Measurements from ENCODE around the gene PHIP.

PHIP gene

DNA sequence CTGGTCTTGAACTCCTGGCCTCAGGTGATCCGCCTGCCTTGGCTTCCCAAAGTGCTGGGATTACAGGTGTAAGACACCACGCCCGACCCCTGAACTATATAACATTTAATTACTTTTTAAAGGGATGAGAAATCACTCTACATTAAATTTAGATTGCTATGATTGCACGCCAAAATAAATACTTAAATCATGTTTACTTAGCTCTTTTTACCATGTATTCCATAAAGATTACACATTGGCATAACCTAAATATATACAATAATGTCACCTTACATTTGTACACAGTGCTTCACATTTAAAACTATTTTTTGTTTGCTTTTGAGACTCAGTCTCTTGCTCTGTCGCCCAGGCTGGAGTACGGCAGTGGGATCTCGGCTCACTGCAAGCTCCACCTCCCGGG lies 124.3 kb downstream of the PHIP start:
- H3K4me3 ChIP-seq (ENCODE audit: low read depth, low read length), result no peak overlapping the region
- TF ChIP-seq, protein P1, sequence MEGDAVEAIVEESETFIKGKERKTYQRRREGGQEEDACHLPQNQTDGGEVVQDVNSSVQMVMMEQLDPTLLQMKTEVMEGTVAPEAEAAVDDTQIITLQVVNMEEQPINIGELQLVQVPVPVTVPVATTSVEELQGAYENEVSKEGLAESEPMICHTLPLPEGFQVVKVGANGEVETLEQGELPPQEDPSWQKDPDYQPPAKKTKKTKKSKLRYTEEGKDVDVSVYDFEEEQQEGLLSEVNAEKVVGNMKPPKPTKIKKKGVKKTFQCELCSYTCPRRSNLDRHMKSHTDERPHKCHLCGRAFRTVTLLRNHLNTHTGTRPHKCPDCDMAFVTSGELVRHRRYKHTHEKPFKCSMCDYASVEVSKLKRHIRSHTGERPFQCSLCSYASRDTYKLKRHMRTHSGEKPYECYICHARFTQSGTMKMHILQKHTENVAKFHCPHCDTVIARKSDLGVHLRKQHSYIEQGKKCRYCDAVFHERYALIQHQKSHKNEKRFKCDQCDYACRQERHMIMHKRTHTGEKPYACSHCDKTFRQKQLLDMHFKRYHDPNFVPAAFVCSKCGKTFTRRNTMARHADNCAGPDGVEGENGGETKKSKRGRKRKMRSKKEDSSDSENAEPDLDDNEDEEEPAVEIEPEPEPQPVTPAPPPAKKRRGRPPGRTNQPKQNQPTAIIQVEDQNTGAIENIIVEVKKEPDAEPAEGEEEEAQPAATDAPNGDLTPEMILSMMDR (IDR thresholded peaks at IDR 0.05; ENCODE audit: low read depth, low read length, missing control alignments), result no peak

DNA sequence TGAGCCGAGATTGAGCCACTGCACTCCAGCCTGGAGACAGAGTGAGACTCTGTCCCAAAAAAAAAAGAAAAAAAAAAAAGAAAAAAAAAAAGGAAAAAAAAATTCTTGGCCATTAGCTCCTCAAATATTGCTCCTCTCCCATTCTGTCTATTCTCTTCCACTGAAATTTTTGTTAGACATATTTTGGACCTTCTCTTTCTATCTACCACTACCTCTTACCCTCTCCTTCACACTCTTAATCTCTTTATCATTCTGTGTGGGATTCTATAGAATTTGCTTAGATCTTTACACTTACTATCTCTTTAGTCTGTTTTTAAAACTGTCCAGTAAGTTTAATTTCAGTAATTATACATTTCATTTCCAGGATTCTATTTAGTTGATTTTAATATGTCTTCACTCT lies 125.7 kb downstream of the PHIP start:
- TF ChIP-seq, protein P1 (IDR thresholded peaks at IDR 0.05; ENCODE audit: low read depth, low read length, missing control alignments), result no peak
- H3K4me3 ChIP-seq (ENCODE audit: low read depth, low read length), result no peak overlapping the region
- DNase-seq (ENCODE audit: low read depth), result no peak

More for the DNA sequence above, 124.3 kb downstream of the PHIP start:
- DNase-seq (ENCODE audit: low read depth), result no peak

DNA sequence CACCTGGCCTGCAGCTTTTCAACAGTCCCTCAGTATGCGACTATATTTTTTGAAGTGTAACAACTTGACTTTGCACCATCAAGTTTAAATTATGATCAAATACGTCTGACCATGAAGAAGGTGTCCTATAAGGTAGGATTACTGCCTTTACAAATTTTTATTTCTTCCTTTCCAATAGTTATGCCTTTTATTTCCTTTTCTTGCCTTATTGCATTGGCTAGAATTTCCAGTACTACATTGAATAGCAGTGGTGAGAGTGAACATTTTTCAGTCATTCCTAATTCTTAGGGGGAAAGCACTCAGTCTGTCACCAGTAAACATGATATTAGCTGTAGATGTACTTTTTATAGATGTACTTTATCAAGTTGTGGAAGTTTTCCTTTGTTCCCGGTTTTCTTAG lies 129.3 kb downstream of the PHIP start:
- no peak for DNase-seq (ENCODE audit: low read depth)
- no peak overlapping the region for H3K4me3 ChIP-seq (ENCODE audit: low read depth, low read length)
- TF ChIP-seq, protein P1 (IDR thresholded peaks at IDR 0.05; ENCODE audit: low read depth, low read length, missing control alignments), result no peak

DNA sequence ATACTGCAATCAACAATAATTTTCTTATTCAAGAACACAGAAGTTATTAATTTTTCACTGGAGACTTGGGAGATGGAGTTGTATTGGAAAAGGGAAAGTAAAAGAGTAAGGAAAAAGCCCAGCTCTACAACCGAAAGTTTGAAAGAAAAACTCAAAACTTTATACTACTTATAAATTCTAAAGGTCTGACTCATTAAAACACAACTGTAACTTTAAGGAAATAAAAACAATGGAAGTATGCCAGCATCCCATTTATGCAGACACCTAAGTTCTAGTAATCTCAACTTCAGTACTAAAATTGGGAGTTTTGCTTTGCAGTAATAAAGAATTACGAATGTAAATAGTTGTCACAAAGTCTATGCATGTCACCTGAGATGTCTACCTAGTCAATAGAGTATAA lies 130.1 kb downstream of the PHIP start:
- TF ChIP-seq, protein P1 (IDR thresholded peaks at IDR 0.05; ENCODE audit: low read depth, low read length, missing control alignments), result no peak
- DNase-seq (ENCODE audit: low read depth), result no peak

DNA sequence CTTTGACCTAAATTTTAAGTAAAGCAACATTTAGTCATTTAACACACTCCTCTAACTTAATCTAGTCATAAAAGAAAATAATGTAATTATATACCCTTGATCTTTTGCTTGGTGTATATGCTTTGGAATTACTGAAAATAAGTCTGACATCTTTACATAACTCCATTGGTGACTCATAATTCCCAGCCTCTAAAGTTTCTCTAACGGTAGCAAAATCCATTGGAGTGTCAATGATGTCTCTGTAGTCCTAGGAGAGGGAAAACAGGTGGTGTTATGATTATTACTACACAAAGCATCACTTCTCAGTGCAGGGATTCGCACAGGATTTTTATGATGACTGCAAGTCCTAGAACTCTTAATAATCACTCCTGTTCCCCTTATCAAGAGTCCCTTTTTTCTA lies 130.5 kb downstream of the PHIP start:
- DNase-seq (ENCODE audit: low read depth), result no peak
- H3K4me3 ChIP-seq (ENCODE audit: low read depth, low read length), result no peak overlapping the region
- TF ChIP-seq, protein P1 (IDR thresholded peaks at IDR 0.05; ENCODE audit: low read depth, low read length, missing control alignments), result no peak

More for the DNA sequence above, 130.1 kb downstream of the PHIP start:
- no peak overlapping the region for H3K4me3 ChIP-seq (ENCODE audit: low read depth, low read length)

DNA sequence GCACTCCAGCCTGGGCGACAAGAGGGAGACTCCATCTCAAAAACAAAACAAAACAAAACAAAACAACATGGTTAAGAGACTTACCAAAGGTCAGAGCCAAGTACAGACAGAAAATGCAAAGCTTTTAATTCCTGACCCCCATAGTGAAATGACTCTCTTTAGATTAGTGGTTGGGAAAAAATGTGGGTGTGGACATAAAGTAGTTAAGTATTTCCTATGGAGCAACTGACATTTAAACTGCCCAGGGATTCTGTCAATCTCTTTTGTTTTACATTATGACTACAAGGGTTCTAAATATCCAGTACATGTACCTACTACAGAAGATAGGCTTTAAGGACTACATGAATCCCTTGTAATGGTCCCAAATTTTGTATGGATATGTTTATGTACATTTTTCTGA lies 135.6 kb downstream of the PHIP start:
- TF ChIP-seq, protein P1 (IDR thresholded peaks at IDR 0.05; ENCODE audit: low read depth, low read length, missing control alignments), result no peak
- no peak for DNase-seq (ENCODE audit: low read depth)

DNA sequence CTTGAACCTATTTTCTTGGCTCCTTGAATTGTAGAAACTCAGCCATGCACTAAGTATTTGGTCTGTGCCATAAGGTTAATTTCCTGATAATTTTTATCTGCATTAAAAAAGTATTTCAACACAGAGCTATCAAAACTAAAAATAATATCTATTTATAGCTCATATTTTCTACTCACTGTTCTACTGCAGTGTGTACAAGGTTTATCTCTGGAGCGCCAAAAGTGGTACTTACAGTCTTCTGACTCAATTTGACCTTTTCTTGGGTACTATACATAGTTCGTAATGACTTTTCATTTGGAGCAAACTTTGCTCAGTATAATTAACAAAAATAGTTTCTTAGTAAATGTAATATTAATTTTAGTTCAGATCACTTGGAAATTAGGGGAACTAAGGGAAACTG lies 141.5 kb downstream of the PHIP start:
- TF ChIP-seq, protein P1 (IDR thresholded peaks at IDR 0.05; ENCODE audit: low read depth, low read length, missing control alignments), result no peak
- DNase-seq (ENCODE audit: low read depth), result no peak
- no peak overlapping the region for H3K4me3 ChIP-seq (ENCODE audit: low read depth, low read length)

More for the DNA sequence above, 135.6 kb downstream of the PHIP start:
- H3K4me3 ChIP-seq (ENCODE audit: low read depth, low read length), result no peak overlapping the region
